ENCODE data around the gene NFE2L1.

The NFE2L1 gene

DNA sequence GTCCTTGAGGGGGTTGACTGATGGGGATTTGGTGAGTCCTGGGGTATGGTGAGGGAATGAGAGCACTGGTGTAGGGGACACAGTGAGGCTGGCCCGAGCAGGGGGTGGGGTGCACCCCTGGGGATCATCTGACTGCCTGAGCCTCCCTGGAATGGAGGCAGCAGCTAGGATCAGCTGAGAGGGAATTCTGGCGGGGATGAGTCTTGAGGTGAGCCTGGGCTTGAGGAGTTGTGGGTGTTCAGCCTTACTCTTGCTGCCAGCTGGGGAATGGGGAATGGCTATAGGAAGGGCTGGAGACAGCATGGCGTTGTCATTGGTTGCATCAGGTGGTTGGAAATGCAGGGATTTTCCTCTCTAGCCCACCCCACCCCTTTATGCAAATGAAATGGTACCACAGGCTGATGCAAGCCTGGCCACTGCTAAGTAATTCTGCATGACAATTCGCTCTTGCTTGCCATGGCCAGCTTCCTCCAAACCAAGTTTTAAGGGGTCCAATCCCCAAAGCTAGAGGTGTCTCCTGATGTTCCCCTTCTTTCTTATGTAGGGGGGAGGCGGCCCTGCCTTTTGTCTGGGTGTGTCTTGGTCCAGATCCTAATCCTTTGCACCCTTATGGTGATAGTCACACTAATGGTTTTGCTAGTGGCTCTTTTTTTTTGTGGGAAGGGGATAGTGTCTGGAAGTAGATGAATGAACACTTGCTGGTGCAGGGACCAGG lies 7.5 kb downstream of the NFE2L1 start:
- Histone ChIP-seq H3K27me3 (ENCODE audit: low read depth, low read length) (no peaks in the 10 kb centered on the region), H3K4me3 (ENCODE audit: low read length) (peak overlapping the region; percentile 55), H3K9ac (ENCODE audit: low read length) (peak overlapping the region; percentile 80), H2AFZ (ENCODE audit: low read depth, low read length) (no peak overlapping the region), H4K20me1 (ENCODE audit: insufficient read depth, low read length) (peaks cover 26% of the 10 kb centered on the region), H3K4me2 (ENCODE audit: low read length) (peak overlapping the region; percentile 79), H3K4me1 (ENCODE audit: low read length) (peaks cover 50% of the 10 kb centered on the region), H3K9me3 (ENCODE audit: insufficient read depth, low read length) (no peaks in the 10 kb centered on the region), H3K79me2 (ENCODE audit: low read length) (peaks cover 84% of the 10 kb centered on the region), H3K27ac (ENCODE audit: low read length) (peak overlapping the region; percentile 84), H3K36me3 (replicated peaks; ENCODE audit: low read depth, low read length) (peaks cover 77% of the 10 kb centered on the region)
- TF ChIP-seq EZH2phosphoT487 (IDR thresholded peaks at IDR 0.05; ENCODE audit: low read depth), result no peak
- TF ChIP-seq, protein P1, sequence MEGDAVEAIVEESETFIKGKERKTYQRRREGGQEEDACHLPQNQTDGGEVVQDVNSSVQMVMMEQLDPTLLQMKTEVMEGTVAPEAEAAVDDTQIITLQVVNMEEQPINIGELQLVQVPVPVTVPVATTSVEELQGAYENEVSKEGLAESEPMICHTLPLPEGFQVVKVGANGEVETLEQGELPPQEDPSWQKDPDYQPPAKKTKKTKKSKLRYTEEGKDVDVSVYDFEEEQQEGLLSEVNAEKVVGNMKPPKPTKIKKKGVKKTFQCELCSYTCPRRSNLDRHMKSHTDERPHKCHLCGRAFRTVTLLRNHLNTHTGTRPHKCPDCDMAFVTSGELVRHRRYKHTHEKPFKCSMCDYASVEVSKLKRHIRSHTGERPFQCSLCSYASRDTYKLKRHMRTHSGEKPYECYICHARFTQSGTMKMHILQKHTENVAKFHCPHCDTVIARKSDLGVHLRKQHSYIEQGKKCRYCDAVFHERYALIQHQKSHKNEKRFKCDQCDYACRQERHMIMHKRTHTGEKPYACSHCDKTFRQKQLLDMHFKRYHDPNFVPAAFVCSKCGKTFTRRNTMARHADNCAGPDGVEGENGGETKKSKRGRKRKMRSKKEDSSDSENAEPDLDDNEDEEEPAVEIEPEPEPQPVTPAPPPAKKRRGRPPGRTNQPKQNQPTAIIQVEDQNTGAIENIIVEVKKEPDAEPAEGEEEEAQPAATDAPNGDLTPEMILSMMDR (IDR thresholded peaks at IDR 0.05; ENCODE audit: low read depth, low read length), result no peak

DNA sequence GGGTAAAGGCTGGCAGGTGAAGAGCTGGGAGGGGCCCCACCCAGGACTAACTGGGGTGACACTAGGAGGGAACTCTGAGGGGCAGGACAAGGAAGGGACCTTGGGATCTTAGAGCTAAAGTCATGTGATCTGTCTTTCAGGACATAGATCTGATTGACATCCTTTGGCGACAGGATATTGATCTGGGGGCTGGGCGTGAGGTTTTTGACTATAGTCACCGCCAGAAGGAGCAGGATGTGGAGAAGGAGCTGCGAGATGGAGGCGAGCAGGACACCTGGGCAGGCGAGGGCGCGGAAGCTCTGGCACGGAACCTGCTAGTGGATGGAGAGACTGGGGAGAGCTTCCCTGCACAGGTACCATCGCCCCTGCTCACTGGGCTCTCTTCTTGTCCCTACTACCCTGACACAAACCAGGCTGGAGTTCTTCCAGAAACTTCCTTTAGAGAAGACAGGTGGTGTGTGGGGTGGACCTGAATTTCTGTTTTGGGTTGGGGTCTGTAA lies 8.1 kb downstream of the NFE2L1 start:
- Histone ChIP-seq H3K27ac (ENCODE audit: low read length) (peak overlapping the region; percentile 84), H3K4me3 (ENCODE audit: low read length) (peak overlapping the region; percentile 55), H3K79me2 (ENCODE audit: low read length) (peaks cover 78% of the 10 kb centered on the region), H3K36me3 (replicated peaks; ENCODE audit: low read depth, low read length) (peaks cover 73% of the 10 kb centered on the region), H3K4me2 (ENCODE audit: low read length) (peak overlapping the region; percentile 79), H3K9ac (ENCODE audit: low read length) (peak overlapping the region; percentile 80), H3K4me1 (ENCODE audit: low read length) (peaks cover 49% of the 10 kb centered on the region), H3K27me3 (ENCODE audit: low read depth, low read length) (no peaks in the 10 kb centered on the region), H4K20me1 (ENCODE audit: insufficient read depth, low read length) (peaks cover 26% of the 10 kb centered on the region), H2AFZ (ENCODE audit: low read depth, low read length) (no peak overlapping the region), H3K9me3 (ENCODE audit: insufficient read depth, low read length) (no peaks in the 10 kb centered on the region)
- no peak for TF ChIP-seq EZH2phosphoT487 (IDR thresholded peaks at IDR 0.05; ENCODE audit: low read depth)
- TF ChIP-seq, protein P1 (IDR thresholded peaks at IDR 0.05; ENCODE audit: low read depth, low read length), result no peak

DNA sequence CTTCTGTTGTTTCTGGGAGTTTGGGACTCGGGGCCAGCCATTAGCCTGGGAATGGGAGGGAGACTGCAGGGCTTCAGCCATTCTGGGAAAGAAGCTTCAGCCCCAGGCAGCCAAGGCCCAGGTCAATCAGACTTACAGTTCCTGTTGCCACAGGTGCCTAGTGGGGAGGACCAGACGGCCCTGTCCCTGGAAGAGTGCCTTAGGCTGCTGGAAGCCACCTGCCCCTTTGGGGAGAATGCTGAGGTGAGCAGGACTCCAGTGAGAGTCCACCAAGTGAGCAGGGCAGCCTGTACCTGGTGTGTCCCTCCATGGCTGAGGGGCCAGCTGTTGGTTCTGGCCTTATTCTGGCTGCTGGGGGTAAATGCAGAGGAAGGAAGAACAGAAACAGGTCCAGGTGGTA lies 8.7 kb downstream of the NFE2L1 start:
- no peak overlapping the region for H2AFZ ChIP-seq (ENCODE audit: low read depth, low read length)
- H3K27ac ChIP-seq (ENCODE audit: low read length), result peak overlapping the region; percentile 84
- H3K9ac ChIP-seq (ENCODE audit: low read length), result 0 out of 2 replicates have a peak overlapping the region, but pooled peaks have one; percentile 80
- H3K4me1 ChIP-seq (ENCODE audit: low read length), result peaks cover 49% of the 10 kb centered on the region
- H3K79me2 ChIP-seq (ENCODE audit: low read length), result peaks cover 73% of the 10 kb centered on the region
- H3K4me2 ChIP-seq (ENCODE audit: low read length), result peak overlapping the region; percentile 79; the same call in 1 of the 2 replicates
- peaks cover 23% of the 10 kb centered on the region for H4K20me1 ChIP-seq (ENCODE audit: insufficient read depth, low read length)
- peaks cover 72% of the 10 kb centered on the region for H3K36me3 ChIP-seq (replicated peaks; ENCODE audit: low read depth, low read length)
- H3K4me3 ChIP-seq (ENCODE audit: low read length), result no peak overlapping the region
- no peak for TF ChIP-seq EZH2phosphoT487 (IDR thresholded peaks at IDR 0.05; ENCODE audit: low read depth)
- TF ChIP-seq, protein P1 (IDR thresholded peaks at IDR 0.05; ENCODE audit: low read depth, low read length), result no peak
- no peaks in the 10 kb centered on the region for H3K27me3 ChIP-seq (ENCODE audit: low read depth, low read length)
- no peaks in the 10 kb centered on the region for H3K9me3 ChIP-seq (ENCODE audit: insufficient read depth, low read length)

DNA sequence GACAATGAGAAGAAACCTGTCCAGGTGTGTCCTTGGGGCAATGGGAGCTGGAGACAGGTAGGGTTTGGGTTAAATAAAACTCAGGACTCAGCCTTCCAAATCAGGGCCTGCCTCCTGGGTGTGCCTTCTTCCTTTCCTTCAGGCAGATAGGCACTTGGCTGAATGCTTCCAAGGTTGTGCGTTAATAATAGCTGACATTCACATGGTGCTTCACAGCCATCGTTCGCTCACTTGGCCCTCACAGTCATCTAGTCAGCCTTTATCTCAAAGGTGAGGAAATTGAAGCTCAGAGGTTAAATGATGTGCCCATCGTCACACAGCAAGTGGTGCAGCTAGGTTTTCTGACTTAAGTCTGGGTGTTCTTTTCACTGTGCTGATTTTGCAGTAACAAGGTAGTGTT lies 9.5 kb downstream of the NFE2L1 start:
- Histone ChIP-seq H3K4me3 (ENCODE audit: low read length) (no peak overlapping the region), H3K4me2 (ENCODE audit: low read length) (no peak overlapping the region), H3K27me3 (ENCODE audit: low read depth, low read length) (no peaks in the 10 kb centered on the region), H3K79me2 (ENCODE audit: low read length) (peaks cover 65% of the 10 kb centered on the region), H3K9me3 (ENCODE audit: insufficient read depth, low read length) (no peaks in the 10 kb centered on the region), H3K27ac (ENCODE audit: low read length) (no peak overlapping the region; the same call in 1 of the 2 replicates), H3K4me1 (ENCODE audit: low read length) (peaks cover 43% of the 10 kb centered on the region), H4K20me1 (ENCODE audit: insufficient read depth, low read length) (peaks cover 16% of the 10 kb centered on the region), H3K36me3 (replicated peaks; ENCODE audit: low read depth, low read length) (peaks cover 71% of the 10 kb centered on the region), H3K9ac (ENCODE audit: low read length) (no peak overlapping the region), H2AFZ (ENCODE audit: low read depth, low read length) (no peak overlapping the region)
- TF ChIP-seq EZH2phosphoT487 (IDR thresholded peaks at IDR 0.05; ENCODE audit: low read depth), result no peak
- TF ChIP-seq, protein P1 (IDR thresholded peaks at IDR 0.05; ENCODE audit: low read depth, low read length), result no peak

All from OCI-LY3 (cell line).